Fibroblast of mammary gland (primary cell): ENCODE measurements around the gene MTFR2.

Experiments
- DNase-seq: peaks from one replicate; pipeline ENCODE4 v3.0.0-alpha.2; 2010; ENCODE audit warnings: low read depth
- H3K4me3 ChIP-seq: 2 replicates; pipeline ENCODE4 v1.5.1; 2011; ENCODE audit warnings: low read depth, mild to moderate bottlenecking, low read length, moderate library complexity; ENCODE audit not compliant: control insufficient read depth
- TF ChIP-seq, protein P1 (sequence below): conservative IDR thresholded peaks from 2 replicates; pipeline ENCODE4 v1.5.1; 2011; ENCODE audit warnings: low read depth, low read length, inconsistent platforms; ENCODE audit not compliant: control insufficient read depth, insufficient read depth

MTFR2 gene

DNA sequence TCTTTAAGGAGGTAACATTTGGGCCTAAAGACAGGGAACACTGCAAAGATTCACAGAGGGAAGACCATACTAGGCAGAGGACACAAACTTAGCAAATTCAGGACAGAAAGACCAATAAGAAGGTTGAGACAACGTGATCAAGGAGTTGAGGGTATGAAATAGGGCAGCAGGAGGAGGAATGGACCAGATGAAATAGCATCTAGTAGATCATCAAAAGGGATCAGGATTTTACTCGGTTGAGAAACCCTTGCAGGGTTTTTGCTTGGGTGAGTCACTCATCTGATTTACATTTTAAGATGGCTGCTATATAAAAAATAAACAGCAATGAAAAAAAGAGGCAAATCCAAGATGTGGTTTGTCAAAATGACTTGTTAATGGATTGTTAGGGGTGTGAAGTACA, 34.8 kb upstream of the MTFR2 start:
- peak; percentile 64 for DNase-seq
- no peak overlapping the region for H3K4me3 ChIP-seq
- TF ChIP-seq, protein P1, sequence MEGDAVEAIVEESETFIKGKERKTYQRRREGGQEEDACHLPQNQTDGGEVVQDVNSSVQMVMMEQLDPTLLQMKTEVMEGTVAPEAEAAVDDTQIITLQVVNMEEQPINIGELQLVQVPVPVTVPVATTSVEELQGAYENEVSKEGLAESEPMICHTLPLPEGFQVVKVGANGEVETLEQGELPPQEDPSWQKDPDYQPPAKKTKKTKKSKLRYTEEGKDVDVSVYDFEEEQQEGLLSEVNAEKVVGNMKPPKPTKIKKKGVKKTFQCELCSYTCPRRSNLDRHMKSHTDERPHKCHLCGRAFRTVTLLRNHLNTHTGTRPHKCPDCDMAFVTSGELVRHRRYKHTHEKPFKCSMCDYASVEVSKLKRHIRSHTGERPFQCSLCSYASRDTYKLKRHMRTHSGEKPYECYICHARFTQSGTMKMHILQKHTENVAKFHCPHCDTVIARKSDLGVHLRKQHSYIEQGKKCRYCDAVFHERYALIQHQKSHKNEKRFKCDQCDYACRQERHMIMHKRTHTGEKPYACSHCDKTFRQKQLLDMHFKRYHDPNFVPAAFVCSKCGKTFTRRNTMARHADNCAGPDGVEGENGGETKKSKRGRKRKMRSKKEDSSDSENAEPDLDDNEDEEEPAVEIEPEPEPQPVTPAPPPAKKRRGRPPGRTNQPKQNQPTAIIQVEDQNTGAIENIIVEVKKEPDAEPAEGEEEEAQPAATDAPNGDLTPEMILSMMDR: no peak

DNA sequence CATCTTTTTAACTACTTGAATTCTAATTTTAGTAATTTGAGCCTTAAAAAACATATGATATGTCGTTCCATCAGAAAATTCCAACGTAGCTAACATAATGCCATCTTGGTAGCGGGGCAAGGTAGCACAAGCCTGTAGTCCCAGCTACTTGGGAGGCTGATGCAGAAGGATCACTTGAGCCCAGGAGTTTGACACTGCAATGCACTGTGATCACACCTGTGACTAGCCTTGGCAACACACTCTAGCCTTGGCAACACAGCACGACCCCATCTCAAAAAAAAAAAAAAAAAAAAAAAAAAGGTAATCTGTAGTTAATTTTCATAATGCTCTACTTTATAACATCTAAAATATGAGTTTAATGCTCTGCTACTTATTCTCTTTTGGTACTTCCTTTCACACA, 32.8 kb upstream of the MTFR2 start:
- H3K4me3 ChIP-seq: no peak overlapping the region
- DNase-seq: no peak
- TF ChIP-seq, protein P1: no peak

DNA sequence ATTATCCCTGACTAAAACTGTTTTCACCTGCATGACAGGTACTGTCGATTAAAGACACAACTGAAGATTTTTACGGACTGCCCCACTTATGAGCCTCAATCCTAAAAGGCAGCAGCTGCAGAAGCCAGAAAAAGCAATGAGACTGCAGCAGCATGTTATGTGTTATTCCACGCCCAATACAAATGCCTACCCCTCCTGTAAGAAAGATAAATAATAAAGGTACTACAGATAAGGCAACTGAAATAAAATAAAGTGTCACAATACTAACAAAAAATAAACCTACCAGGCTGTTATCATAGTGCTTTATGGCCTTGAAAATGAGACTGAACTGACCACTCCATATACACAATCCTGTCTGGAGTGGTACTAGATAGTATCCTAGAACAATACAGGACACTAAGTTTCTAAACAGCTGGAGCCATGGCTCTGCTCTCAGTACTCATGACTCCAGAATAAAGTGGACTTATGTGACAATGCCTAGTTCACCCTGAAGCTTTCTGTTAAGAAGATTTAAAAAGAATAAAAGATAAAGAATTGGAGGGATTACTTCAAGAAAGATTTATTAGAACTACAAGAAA, 30.0 kb upstream of the MTFR2 start:
- H3K4me3 ChIP-seq: no peak overlapping the region
- TF ChIP-seq, protein P1: no peak
- no peak for DNase-seq

DNA sequence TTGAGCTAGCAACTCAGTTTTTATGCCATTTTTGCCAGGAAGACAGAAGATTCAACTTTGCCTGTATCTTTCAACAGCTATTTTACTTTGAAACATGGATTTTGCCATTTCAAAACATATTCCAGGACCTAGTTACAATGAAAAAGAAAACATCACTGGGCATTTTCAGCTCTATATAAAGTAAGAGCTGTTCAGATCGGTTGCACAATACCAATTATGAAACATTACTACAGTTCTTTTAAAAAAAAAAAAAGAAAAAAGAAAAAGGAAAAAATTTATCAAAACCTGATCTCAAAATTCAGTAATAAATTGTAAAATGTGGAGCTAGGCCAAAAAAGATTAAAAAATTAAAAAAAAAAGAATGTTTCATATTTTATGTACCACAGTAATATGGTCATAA, 24.0 kb upstream of the MTFR2 start:
- TF ChIP-seq, protein P1: no peak
- DNase-seq: no peak
- no peak overlapping the region for H3K4me3 ChIP-seq

DNA sequence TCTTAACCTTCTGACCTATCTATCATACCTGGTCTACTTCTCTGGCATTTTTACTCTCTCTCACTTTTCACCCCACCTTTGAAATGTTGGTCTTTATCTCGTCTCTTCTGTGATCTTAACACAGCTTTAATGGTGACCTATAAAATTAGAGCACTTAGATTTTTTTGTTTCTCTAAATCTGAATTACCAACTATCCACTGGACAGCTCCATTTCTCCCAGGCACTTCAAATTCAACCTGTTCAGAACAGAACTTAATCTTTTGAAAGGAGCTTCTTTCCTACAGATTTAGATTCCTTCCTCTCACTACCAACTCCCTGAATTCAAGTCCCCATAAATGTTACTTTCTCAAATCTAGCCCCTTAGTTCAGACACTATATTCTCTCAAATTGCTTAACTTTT, 15.0 kb upstream of the MTFR2 start:
- no peak overlapping the region for H3K4me3 ChIP-seq
- TF ChIP-seq, protein P1: no peak
- DNase-seq: no peak

DNA sequence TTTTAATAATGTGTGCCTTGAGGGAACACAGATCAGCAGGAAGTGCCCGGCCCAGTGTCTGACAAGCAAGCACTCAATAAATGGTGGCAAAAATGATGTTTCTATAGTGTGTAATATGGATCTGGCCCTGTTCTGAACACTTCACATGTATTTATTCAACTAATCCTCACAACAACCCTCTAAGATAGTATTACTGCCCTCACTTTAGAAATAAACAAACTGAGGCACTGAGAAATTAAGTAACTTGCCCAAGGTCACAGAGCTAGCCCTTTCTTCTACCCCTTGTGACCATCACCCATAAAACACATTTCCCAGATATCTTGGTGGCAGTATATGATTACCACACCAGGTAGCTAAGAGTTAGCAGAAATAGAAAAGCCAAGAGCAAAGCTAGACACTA, 12.8 kb upstream of the MTFR2 start:
- TF ChIP-seq, protein P1: no peak

More for the DNA sequence above, 12.8 kb upstream of the MTFR2 start:
- DNase-seq: no peak
- H3K4me3 ChIP-seq: no peak overlapping the region
